Liver (tissue), 9 donors: Measurements from ENCODE around the gene IFT20. TPM values are rescaled to one million over a fixed set of nuclear protein-coding genes. Genes with fewer than 3 reads are reported as not detected.

Experiments used
- DNase-seq: peaks from one replicate; pipeline ENCODE4 v3.0.0-alpha.2; 2017; ENCODE audit warnings: low spot score
- H3K27ac ChIP-seq, 2 donors: one replicate each; pipeline ENCODE4 v1.7.0; 2013; ENCODE audit warnings: inconsistent platforms in 2 of 2, low read length in 2 of 2, control low read depth in 1 of 2, low read depth in 1 of 2, mild to moderate bottlenecking in 1 of 2
- H3K27me3 ChIP-seq, 4 donors: one replicate each; pipeline versions ENCODE4 v1.6.1 to v1.7.0; 2013; ENCODE audit warnings: low read length in 3 of 4, inconsistent platforms in 1 of 4, mild to moderate bottlenecking in 1 of 4, moderate library complexity in 1 of 4; ENCODE audit not compliant: control insufficient read depth in 4 of 4, insufficient read depth in 4 of 4
- H3K36me3 ChIP-seq, 4 donors: one replicate each; pipeline versions ENCODE4 v1.6.1 to v1.7.0; 2013; ENCODE audit warnings: low read length in 3 of 4, mild to moderate bottlenecking in 3 of 4, low read depth in 1 of 4, moderate library complexity in 1 of 4; ENCODE audit not compliant: control insufficient read depth in 4 of 4, insufficient read depth in 3 of 4
- H3K4me1 ChIP-seq, 4 donors: one replicate each; pipeline versions ENCODE4 v1.6.1 to v1.7.0; 2013; ENCODE audit warnings: low read length in 3 of 4, mild to moderate bottlenecking in 3 of 4, moderate library complexity in 1 of 4; ENCODE audit not compliant: control insufficient read depth in 4 of 4, insufficient read depth in 4 of 4
- H3K4me3 ChIP-seq, 3 donors: one replicate each; pipeline versions ENCODE4 v1.6.1 to v1.7.0; 2013; ENCODE audit warnings: low read length in 3 of 3, control low read depth in 1 of 3, low read depth in 1 of 3, mild to moderate bottlenecking in 1 of 3
- H3K9ac ChIP-seq, 2 donors: one replicate each; pipeline ENCODE4 v1.7.0; 2013; ENCODE audit warnings: low read length in 2 of 2, mild to moderate bottlenecking in 2 of 2, moderate library complexity in 2 of 2, control low read depth in 1 of 2, low read depth in 1 of 2
- H3K9me3 ChIP-seq, 4 donors: one replicate each; pipeline versions ENCODE4 v1.6.1 to v1.7.0; 2013; ENCODE audit warnings: low read length in 3 of 4; ENCODE audit not compliant: control insufficient read depth in 4 of 4
- EGR1 ChIP-seq, 2 donors: IDR thresholded peaks; 2 replicates each; pipeline ENCODE4 v1.6.1; 2016 to 2018; ENCODE audit warnings: antibody characterized with exemption in 2 of 2, low read depth in 2 of 2
- FOXA2 ChIP-seq: IDR thresholded peaks from 2 replicates; pipeline ENCODE4 v1.6.1; 2016; ENCODE audit warnings: antibody characterized with exemption
- GABPA ChIP-seq, 2 donors: IDR thresholded peaks in 1 of 2; conservative IDR thresholded peaks in 1 of 2; 2 replicates each; pipeline ENCODE4 v1.6.1; 2016; ENCODE audit warnings: antibody characterized with exemption in 2 of 2, mild to moderate bottlenecking in 1 of 2, moderate library complexity in 1 of 2
- HNF4A ChIP-seq, 2 donors: conservative IDR thresholded peaks; 2 replicates each; pipeline ENCODE4 v1.6.1; 2016; ENCODE audit warnings: antibody characterized with exemption in 2 of 2, mild to moderate bottlenecking in 2 of 2
- HNF4G ChIP-seq: IDR thresholded peaks from 2 replicates; pipeline ENCODE4 v1.6.1; 2016; ENCODE audit warnings: antibody characterized with exemption
- JUND ChIP-seq, 2 donors: IDR thresholded peaks; 2 replicates each; pipeline ENCODE4 v1.6.1; 2016; ENCODE audit warnings: antibody characterized with exemption in 2 of 2
- NR2F2 ChIP-seq: IDR thresholded peaks from 2 replicates; pipeline ENCODE4 v1.6.1; 2016; ENCODE audit warnings: antibody characterized with exemption
- RAD21 ChIP-seq, 2 donors: IDR thresholded peaks; 2 replicates each; pipeline ENCODE4 v1.6.1; 2016; ENCODE audit warnings: antibody characterized with exemption in 2 of 2, mild to moderate bottlenecking in 2 of 2
- REST ChIP-seq: IDR thresholded peaks from 2 replicates; pipeline ENCODE4 v1.6.1; 2016; ENCODE audit warnings: antibody characterized with exemption, mild to moderate bottlenecking
- RXRA ChIP-seq, 2 donors: IDR thresholded peaks; 2 replicates each; pipeline ENCODE4 v1.6.1; 2017 to 2018; ENCODE audit warnings: antibody characterized with exemption in 2 of 2, mild to moderate bottlenecking in 1 of 2
- SP1 ChIP-seq: IDR thresholded peaks from 2 replicates; pipeline ENCODE4 v1.6.1; 2018; ENCODE audit warnings: antibody characterized with exemption, mild to moderate bottlenecking
- TAF1 ChIP-seq: conservative IDR thresholded peaks from 2 replicates; pipeline ENCODE4 v1.6.1; 2016; ENCODE audit warnings: antibody characterized with exemption, mild to moderate bottlenecking
- YY1 ChIP-seq: IDR thresholded peaks from 2 replicates; pipeline ENCODE4 v1.6.1; 2016; ENCODE audit warnings: antibody characterized with exemption, mild to moderate bottlenecking
- ZBTB33 ChIP-seq: IDR thresholded peaks from 2 replicates; pipeline ENCODE4 v1.6.1; 2016; ENCODE audit warnings: antibody characterized with exemption
- WGBS: extraction: QIAGEN DNeasy Blood & Tissue Kit; methylation state at CpG from one replicate; pipeline ENCODE4 v1.1.7; 2013; 5-methylcytosine and 5-hydroxymethylcytosine counted together
- polyA plus RNA-seq, 2 donors: library from polyadenylated mRNA; stranded (reverse) in 1 of 2; unstranded in 1 of 2; fragments of 200-250 nt in 1 of 2; fragments of >200 nt in 1 of 2; fragmentation: Nextera tagmentation in 1 of 2; extraction: Ambion mirVana in 1 of 2; gene quantifications; one replicate each; pipeline versions ENCODE4 v1.2.1 to v1.2.3, GENCODE V29; 2013 to 2015
- total RNA-seq, 2 donors: library from RNA; depleted of rRNA; stranded (reverse); fragments of >200 nt; gene quantifications; one replicate each; pipeline ENCODE4 v1.2.3, GENCODE V29; 2014
- TF ChIP-seq, protein P1 (sequence below): IDR thresholded peaks from 2 replicates; pipeline ENCODE4 v1.6.1; 2016; ENCODE audit warnings: antibody characterized with exemption
- TF ChIP-seq, protein P2 (sequence below): IDR thresholded peaks from 2 replicates; pipeline ENCODE4 v1.6.1; 2016; ENCODE audit warnings: antibody characterized with exemption
- TF ChIP-seq, protein P3 (sequence below): fragments of 150-350 bp; IDR thresholded peaks from 2 replicates; pipeline ENCODE4 v1.5.1; 2017; ENCODE audit warnings: improper control_type of control experiment, low read depth, low read length; ENCODE audit not compliant: missing input control
- donor health status: healthy.
- donor health status: healthy.
- donor health status: healthy.
- donor health status: healthy.
- donor health status: healthy.

Gene IFT20
- total and polyA plus RNA-seq, 4 donors = 15.5 to 37.1 (median 24.7) TPM

- Histone ChIP-seq H3K4me1 (peaks cover 7 to 47% (median 29%) of the 10 kb centered on the region in 4 donors), H3K27me3 (no peaks in the 10 kb centered on the region), H3K4me3 (peak overlapping the region; percentile 22 to 52 (median 34)), H3K9me3 (no peaks in the 10 kb centered on the region), H3K9ac (no peak overlapping the region), H3K27ac (peak overlapping the region; percentile 20 to 21), H3K36me3 (no peaks in the 10 kb centered on the region)
- peak; percentile 46 for DNase-seq
- TF ChIP-seq YY1 (no peak), HNF4G (no peak), RXRA (IDR thresholded peaks at IDR 0.05) (no peak), GABPA (IDR thresholded peaks at IDR 0.05 in 1 of 2, conservative IDR thresholded peaks at IDR 0.05 in 1 of 2) (no peak), HNF4A (conservative IDR thresholded peaks at IDR 0.05) (no peak), RAD21 (IDR thresholded peaks at IDR 0.05) (no peak), FOXA2 (no peak), REST (no peak), SP1 (no peak), EGR1 (IDR thresholded peaks at IDR 0.05; ENCODE audit: low read depth in 2 of 2) (no peak)
- TF ChIP-seq, protein P1, sequence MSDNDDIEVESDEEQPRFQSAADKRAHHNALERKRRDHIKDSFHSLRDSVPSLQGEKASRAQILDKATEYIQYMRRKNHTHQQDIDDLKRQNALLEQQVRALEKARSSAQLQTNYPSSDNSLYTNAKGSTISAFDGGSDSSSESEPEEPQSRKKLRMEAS = no peak
- 27% methylated on average over 40 of the region's 40 CpGs for WGBS
These were observed 17.1 kb downstream of the IFT20 start for GRCh38 chr17:28317966-28318758.

DNA sequence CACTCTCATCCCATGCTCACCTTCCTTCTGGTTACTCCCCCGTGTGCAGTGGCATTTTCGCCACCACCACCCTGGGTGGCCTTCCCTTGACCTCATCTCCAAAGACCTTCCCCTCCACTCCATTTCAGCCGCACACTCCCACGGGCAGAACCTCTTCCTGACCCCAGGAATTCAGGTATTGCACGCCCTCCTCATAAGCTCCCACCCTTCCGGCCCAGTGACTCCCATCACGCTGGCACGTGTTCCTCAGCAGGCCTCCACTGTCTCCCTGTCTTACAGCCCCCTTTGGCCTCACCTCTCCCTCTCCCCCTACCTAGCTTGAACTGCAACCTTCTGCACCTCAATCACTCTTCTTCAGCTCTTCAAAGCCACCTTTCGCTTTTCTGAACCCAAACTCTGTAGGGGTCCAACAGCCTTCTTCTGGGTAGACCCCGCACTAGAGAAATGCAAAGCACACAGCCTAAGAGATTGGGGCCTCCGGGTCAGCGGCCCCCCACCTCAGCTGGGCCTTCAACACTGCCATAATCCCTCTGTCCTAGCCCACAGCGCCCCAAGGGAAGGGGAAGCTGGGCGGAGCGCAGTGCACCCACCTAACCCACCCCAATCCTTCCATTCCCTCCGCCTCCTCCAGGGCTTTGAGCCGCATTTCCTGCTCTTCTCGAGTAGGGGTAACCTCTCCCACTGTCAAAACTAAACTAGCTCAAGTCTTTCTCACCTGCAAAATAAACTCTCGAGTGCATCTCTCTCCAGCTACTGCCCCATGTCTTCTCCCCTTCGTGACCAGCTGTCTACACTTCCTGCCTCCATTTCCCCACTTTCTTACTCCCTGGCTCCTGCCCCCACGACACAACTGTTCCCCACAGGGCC, 17.9 kb downstream of the IFT20 start:
- no peak overlapping the region for H3K4me3 ChIP-seq
- H3K27me3 ChIP-seq = no peaks in the 10 kb centered on the region
- no peak for DNase-seq
- no peak overlapping the region for H3K9ac ChIP-seq
- peaks cover 6 to 40% (median 27%) of the 10 kb centered on the region in 4 donors for H3K4me1 ChIP-seq
- WGBS = 92% methylated on average over 21 of the region's 21 CpGs
- H3K9me3 ChIP-seq = no peaks in the 10 kb centered on the region
- no peaks in the 10 kb centered on the region for H3K36me3 ChIP-seq
- no peak overlapping the region for H3K27ac ChIP-seq
- TF ChIP-seq, protein P1 = no peak
- no peak for TF ChIP-seq EGR1 (IDR thresholded peaks at IDR 0.05; ENCODE audit: low read depth in 2 of 2)
- no peak for TF ChIP-seq GABPA (IDR thresholded peaks at IDR 0.05 in 1 of 2, conservative IDR thresholded peaks at IDR 0.05 in 1 of 2)
- no peak for TF ChIP-seq RAD21 (IDR thresholded peaks at IDR 0.05)
- no peak for TF ChIP-seq NR2F2
- TF ChIP-seq JUND (IDR thresholded peaks at IDR 0.05) = no peak
- TF ChIP-seq YY1 = no peak
- TF ChIP-seq ZBTB33 = no peak
- TF ChIP-seq, protein P2, sequence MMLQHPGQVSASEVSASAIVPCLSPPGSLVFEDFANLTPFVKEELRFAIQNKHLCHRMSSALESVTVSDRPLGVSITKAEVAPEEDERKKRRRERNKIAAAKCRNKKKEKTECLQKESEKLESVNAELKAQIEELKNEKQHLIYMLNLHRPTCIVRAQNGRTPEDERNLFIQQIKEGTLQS = no peak
- TF ChIP-seq RXRA (IDR thresholded peaks at IDR 0.05) = no peak
- TF ChIP-seq TAF1 = no peak
- no peak for TF ChIP-seq FOXA2
- TF ChIP-seq SP1 = no peak
- TF ChIP-seq HNF4A (conservative IDR thresholded peaks at IDR 0.05) = no peak
- no peak for TF ChIP-seq HNF4G
- TF ChIP-seq, protein P3, sequence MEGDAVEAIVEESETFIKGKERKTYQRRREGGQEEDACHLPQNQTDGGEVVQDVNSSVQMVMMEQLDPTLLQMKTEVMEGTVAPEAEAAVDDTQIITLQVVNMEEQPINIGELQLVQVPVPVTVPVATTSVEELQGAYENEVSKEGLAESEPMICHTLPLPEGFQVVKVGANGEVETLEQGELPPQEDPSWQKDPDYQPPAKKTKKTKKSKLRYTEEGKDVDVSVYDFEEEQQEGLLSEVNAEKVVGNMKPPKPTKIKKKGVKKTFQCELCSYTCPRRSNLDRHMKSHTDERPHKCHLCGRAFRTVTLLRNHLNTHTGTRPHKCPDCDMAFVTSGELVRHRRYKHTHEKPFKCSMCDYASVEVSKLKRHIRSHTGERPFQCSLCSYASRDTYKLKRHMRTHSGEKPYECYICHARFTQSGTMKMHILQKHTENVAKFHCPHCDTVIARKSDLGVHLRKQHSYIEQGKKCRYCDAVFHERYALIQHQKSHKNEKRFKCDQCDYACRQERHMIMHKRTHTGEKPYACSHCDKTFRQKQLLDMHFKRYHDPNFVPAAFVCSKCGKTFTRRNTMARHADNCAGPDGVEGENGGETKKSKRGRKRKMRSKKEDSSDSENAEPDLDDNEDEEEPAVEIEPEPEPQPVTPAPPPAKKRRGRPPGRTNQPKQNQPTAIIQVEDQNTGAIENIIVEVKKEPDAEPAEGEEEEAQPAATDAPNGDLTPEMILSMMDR = no peak
